NCI-H2029 (cell line): ENCODE data around the gene PLGLB2.
"Not testable (repeated sequence)": the region's sequence is repeated elsewhere in the genome, so short reads cannot be mapped to it uniquely, and the experiment has no call there.

Experiments
- DNase-seq: peaks from one replicate; lab custom pipeline; 2025; lab: John Stamatoyannopoulos, UW

PLGLB2 gene

DNA sequence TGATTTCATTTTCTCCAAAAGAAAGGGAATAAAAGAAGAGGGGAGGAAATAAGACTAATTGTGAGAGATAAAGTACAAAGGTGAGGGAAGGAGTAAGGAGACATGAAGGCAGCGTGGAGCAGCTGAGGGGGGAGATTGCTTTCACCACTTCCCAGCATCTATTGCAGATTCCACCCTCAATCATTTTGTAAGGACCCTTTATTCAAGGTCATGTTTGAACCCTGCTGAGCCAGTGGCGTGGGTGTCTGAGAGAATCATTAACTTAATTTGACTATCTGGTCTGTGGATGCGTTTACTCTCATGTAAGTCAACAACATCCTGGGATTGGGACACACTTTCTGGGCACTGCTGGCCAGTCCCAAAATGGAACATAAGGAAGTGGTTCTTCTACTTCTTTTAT lies at the start of gene PLGLB2:
Gene PLGLB2, plus strand, starts transcription at position 297 of the 400 bp plus-strand sequence. Its CDS starts 67 bp downstream, at position 364.
- DNase-seq: not testable (repeated sequence)

DNA sequence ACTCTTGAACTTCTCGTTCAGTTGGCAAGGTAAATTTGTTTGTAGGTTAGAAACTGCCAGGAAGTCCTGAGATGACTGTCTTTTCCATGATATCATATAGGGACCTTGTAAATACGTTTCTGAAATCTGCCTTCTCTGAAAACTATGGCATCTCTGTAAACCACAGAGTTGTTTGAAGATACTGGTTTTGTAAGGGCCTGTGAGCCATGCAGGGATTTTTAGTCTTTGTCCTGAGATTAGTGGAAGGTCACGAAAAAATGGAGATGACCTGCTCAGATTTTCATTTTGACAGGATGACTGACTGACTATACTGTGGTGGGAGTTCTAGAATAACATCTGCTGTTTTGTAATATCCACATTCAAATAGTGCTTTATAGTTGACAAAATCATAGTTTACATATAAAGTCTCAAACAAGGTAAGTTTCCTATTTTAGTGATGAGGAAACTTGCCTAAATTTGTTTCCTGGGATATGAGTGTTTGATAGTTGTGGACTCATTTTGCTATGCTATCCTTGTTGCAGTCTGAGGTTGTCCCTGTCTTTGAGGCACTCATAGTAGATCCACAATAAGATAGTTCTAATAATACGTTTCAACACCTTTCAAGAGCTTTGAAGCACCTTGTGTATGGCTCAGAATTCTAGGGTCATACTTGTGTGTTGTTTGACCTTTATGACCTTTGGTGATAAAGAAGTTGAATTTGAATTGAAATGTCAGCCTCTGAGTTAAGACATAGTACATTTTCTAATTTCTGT lies 43.1 kb upstream of the PLGLB2 start:
- DNase-seq: not testable (repeated sequence)

DNA sequence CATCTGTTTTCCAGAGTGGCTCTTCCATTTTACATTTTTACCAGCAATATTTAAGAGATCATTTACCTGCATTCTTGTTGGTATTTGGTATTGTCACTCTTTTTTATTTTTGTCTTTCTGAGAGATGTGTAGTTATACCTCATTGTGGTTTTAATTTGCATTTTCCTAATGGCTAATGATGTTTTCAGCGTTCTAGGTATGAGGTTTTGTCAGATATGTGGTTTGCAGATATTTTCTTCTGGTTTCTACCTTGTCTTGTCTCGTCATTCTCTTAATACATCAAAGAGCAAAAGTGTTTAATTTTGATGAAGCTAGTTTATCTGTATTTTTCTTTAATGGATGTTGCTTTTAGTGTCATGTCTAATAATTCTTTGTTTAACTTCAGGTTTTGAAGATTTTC lies 39.5 kb upstream of the PLGLB2 start:
- not testable (repeated sequence) for DNase-seq

GRCh38 chr2:87727940-87728599 lies 19.8 kb upstream of the PLGLB2 start:
- DNase-seq: not testable (repeated sequence)

- not testable (repeated sequence) for DNase-seq
These were observed 7.0 kb upstream of the PLGLB2 start for GRCh38 chr2:87740928-87741327.

GRCh38 chr2:87742393-87743108 lies 5.3 kb upstream of the PLGLB2 start:
- DNase-seq: not testable (repeated sequence)

DNA sequence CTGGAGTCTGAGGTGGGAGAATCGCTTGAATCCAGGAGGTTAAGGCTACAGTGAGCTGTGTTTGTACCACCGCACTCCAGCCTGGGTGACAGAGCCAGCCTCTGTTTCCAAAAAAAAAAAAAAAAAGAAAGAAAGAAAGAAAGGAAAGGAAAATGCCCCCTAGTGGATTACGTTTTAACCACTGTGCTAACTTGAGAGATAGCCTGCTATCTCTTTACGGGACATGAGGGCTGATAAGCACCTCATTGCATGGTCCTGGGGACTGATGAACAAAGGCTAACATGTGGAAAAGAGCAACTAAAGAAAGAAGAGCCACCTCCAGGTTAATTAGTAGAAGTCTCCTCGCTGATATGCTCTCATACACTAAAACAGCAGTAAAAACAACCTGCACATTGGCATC lies 4.2 kb upstream of the PLGLB2 start:
- DNase-seq: not testable (repeated sequence)

GRCh38 chr2:87745353-87745951 lies 2.4 kb upstream of the PLGLB2 start:
- not testable (repeated sequence) for DNase-seq

- not testable (repeated sequence) for DNase-seq
These were observed 637 bp downstream of the PLGLB2 start for GRCh38 chr2:87748524-87748923.

GRCh38 chr2:87750560-87750959 lies 2.7 kb downstream of the PLGLB2 start:
- not testable (repeated sequence) for DNase-seq

DNA sequence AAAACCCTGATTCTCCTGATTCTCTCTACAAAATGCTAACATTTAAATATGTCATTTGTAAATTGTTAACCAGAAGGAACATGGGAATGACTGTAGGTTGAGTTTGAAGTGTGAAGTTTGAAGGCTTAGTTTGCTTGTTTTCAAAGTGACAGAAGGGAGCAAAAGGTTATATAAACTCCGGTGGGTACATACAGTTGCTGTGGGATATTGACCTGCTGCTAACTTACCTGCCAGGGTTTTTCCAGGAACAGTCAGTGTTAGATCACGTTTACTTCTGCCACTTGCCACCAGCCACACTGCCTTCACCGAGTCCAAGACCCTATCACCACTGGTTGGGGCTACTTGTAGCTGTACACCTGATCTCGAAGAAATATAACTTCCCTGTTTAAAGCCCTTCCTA lies 6.9 kb downstream of the PLGLB2 start:
- not testable (repeated sequence) for DNase-seq
